HG03565 (cell line): ENCODE measurements around the gene RCSD1.
"Not testable (repeated sequence)": the region's sequence is repeated elsewhere in the genome, so short reads cannot be mapped to it uniquely, and the experiment has no call there.

Source experiments
- ATAC-seq: cut with Tn5 transposase; IDR thresholded peaks from one replicate; pipeline ENCODE4 v1.9.1; 2021; ENCODE audit warnings: mild to moderate bottlenecking, moderate library complexity; ENCODE audit not compliant: unreplicated experiment

RCSD1 gene

GRCh38 chr1:167710836-167711235, 80.8 kb downstream of the RCSD1 start:
- ATAC-seq: no peak

DNA sequence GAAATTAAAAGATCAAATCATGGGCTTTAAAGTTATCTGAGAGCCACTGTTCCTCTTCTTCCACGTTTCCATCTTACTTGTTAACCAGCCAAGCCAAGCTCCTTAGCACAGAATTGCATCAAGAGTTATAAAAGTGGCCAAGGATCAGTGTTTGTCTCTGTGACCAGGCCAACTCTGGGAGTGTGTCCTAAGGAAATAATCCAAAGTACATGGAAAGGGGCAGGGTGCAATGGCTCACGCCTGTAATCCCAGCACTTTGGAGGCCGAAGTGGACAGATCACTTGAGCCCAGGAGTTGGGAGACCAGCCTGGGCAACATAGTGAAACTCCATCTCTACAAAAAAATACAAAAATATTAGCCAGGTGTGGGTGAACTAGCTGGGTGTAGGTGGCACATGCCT, 81.8 kb downstream of the RCSD1 start:
- ATAC-seq: no peak

DNA sequence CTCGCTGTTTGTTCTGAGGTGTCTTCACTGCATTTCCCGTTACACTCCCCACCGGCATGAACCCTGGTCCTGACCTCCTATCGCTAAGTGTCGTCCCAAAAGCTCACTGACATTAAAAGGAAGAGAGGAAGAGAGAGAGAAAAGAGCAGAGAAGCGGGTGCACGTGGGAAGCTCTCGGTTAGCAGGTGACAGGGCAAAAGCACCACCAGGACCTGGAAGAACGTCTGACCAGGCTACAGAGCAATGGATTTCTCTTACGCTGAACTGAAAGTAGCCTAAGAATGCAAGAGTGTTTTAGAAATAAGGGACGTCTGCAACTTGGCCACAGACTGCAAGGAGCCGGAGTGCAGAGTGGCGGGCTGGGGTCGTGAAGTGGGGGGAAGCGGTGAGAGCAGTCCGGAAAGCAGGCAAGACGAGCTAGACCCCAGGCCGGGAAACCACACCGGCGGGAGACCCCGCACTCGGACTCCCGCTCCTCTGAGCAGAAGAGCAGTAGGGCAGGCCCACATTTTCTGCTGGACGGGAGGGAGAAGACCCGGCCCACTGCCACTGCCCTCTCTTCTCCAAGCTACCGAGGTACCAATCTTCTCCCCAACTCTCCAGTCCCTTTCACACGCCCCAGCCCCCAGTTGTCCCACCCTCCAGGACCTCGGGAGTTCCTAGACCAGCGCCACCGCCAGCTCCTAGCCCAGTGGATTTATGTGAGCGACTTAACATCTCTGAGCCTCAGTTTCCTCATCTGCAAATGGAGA, 83.5 kb downstream of the RCSD1 start:
- ATAC-seq: no peak

DNA sequence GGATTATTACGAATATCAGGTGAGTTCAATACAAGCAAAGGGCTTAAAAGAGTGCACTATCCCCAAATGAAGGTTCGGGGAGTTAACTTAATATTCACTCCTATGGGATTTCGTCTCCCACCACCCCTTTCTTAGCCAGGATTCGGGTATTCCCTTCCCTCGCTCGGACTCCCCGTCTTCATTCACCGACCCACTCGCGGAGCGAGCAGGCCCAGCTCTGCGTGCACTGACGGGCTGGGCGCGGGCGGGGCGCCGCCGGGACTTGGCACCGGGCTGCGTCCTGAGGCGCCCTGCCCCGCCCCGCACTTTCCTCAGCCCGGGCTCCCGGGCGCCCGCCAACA, 84.0 kb downstream of the RCSD1 start:
- no peak for ATAC-seq

DNA sequence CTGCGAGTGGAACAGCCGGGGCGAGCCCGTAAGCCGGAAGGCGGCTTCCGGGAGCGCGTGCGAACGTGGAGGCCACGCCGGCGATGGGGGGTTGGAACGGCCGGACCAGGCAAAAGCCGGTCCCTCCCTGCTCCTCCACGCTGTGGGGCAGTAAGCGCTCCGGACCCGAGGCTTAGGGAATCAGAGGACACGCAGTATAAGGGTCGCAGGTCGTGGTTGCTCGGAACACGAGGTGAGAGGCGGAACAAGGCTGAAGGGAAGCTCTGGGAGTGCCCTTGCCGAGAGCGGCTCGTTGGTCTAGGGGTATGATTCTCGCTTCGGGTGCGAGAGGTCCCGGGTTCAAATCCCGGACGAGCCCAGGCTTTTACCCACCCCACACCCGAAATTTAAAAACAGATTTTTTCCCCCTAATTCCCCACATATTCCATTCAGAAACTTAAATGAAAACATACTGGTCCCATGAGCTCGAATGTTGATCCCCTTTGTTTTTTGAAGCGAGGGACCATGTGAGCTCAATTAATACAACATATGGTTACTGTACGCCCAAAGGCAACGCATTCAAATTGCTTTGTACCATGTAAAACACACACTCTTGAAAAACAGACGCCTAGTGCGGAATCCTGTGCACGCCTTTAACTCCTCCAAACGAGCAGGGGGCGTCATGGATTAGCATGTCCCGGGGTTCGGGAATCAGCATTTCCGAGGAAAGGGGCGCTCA, 84.6 kb downstream of the RCSD1 start:
- ATAC-seq: peak; percentile 33

DNA sequence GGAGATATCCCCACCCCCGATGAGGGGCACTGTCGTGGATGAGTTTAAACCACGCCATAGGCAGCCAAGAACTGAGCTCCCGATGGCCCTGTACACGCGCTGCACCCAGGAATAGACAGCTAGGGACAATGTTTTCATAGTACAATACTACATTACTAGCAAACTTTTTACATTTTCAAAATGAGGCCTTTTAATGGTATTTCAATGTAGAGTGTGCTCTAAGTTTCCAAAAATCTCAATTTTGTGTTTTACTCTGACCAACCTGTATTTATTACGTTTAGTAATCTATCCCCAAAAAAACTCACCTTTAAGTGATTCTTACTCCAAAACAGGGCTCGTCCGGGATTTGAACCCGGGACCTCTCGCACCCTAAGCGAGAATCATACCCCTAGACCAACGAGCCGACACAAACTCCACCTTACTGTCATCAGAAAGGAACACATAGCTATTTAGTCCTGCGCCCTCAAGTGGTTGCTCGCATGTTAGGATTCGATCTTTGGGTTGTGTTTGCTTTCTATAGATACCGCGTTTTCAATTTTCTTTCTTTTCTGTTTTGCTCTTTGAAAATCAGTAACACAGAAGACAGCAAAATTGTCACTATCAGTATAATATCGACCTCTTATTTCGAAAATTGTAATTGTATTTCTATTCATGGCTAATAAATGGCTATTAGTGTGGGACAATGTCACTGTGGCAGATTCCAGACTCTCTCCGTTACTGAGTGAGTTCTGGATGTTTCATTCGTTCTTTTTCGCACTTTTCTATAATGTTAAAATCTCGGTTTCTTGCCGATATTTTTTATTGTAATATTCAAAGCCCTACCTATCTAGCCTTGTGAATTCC, 85.3 kb downstream of the RCSD1 start:
- peak; percentile 42 for ATAC-seq

- no peak for ATAC-seq
These were observed 85.9 kb downstream of the RCSD1 start for GRCh38 chr1:167716000-167716271.

- ATAC-seq: no peak
These were observed 87.3 kb downstream of the RCSD1 start for GRCh38 chr1:167717351-167717750.

DNA sequence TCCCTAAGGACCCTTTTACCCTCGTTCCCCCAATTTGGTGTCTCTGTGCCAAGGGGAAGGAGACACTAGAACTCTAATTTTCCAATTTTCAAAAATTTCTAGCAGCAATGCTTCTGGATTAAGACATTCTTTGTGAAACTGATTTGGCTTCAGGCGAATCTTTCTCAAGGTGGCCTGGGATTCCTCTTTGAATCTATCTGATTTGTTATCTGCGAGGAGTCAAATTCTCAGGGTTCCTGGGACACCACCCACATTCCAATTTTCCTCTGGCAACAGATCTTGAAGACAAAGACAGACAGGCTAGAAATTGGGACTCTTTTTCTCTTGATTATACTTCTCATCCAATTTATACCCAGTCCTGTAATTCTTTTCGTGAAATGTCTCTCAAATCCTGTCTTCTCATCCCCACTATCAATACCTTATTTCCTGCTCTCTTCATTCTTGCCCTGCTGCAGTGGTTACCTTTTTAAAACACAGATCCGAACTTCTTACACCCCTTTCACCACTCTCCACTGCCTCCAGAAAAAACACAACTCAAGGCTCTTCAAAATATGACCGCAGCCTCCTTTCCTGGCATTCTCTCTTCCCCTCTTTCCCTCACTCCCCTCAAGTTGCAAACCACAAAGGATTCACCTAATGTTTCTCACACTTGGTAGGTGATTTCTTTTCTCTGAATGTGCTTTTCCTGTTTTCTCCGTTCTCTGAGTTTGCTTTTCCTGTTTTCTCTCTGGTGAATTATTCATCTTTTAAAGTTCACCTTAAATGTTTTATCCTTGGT, 89.1 kb downstream of the RCSD1 start:
- no peak for ATAC-seq

DNA sequence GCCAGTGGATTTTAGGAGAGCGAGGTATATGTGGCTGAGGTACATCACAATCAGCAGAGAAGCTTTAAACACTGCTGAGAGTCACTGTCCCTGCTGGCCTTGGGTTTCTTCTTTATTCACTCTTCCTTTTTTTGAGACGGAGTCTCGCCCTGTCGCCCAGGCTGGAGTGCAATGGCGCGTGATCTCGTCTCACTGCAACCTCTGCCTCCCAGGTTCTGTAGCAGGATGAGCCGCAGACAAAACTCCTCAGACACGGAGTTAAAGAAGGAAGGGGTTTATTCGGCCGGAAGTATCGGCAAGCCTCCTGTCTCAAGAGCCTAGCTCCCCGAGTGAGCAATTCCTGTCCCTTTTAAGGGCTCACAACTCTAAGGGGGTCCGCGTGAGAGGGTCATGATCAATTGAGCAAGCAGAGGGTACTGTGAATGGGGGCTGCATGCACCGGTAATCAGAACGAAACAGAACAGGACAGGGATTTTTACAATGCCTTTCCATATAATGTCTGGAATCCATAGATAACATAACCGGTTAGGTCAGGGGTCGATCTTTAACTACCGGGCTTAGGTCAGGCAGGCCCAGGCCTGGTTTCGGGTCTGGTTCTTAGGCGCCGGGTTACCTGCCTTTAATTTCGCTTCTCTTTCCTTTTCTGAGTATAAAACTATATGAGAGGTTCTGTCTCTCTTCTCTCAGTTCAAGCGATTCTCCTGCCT, 89.8 kb downstream of the RCSD1 start:
- not testable (repeated sequence) for ATAC-seq

- no peak for ATAC-seq
These were observed 91.1 kb downstream of the RCSD1 start for GRCh38 chr1:167720965-167721616.

DNA sequence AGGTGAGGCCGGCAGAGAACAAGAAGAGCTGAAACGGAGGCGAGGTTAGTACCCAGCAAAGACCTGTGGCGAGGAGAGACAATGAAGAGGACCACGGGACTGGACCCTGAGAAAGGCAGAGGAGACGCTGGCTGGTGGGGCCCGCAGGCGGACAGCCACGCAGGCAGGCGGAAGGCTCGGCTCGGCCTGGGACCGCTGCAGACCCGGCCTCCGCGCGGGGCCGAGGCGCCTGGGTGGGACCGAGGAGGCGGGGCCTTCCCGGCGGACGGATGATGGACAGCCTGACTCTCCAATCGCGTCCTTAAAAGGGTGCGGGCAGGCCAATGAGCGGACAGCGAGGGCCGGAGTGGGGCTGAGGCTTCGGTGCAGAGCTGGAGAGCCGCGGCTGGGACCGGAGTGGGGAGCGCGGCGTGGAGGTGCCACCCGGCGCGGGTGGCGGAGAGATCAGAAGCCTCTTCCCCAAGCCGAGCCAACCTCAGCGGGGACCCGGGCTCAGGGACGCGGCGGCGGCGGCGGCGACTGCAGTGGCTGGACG, 91.7 kb downstream of the RCSD1 start, which contains the start of gene MPZL1:
TSS of gene MPZL1 (plus strand) at position 366 of the 535 bp plus-strand sequence. CDS start 170 bp downstream, outside the sequence.
- peak; percentile 87 for ATAC-seq

DNA sequence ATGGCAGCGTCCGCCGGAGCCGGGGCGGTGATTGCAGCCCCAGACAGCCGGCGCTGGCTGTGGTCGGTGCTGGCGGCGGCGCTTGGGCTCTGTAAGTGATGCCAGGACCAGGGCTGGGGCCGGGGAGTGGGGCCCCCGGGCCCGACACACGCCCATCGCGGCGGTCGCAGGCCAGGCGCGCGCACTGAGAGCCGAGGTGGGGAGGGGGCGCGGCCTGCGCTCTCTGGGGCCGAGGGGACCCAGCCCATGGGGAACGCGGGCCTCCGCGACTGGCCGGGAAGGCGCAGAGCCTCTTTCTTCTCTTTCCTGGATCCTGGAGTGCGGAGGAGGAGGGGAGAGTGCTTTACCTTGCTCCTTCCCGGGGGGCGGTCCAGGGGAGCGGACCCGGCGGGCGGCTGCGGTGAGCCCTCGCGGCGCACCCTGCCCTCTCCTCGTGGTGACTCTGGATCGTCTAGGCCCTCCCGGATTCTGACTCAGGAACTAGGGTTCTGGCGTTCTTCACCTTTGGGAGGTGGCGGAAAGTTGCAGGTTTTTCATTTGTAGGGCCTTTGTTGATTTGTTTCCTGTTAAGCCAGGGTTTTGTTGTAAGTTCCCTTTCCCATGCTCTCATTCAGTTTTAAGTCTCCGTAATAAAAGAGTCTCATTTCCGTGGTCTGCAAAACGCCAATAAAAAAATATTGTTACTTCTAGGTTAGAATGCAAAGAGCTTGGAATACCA, 92.3 kb downstream of the RCSD1 start:
- peak; percentile 20 for ATAC-seq

- no peak for ATAC-seq
These were observed 92.8 kb downstream of the RCSD1 start for GRCh38 chr1:167722870-167723251.

- ATAC-seq: no peak
These were observed 93.8 kb downstream of the RCSD1 start for GRCh38 chr1:167723707-167724323.

DNA sequence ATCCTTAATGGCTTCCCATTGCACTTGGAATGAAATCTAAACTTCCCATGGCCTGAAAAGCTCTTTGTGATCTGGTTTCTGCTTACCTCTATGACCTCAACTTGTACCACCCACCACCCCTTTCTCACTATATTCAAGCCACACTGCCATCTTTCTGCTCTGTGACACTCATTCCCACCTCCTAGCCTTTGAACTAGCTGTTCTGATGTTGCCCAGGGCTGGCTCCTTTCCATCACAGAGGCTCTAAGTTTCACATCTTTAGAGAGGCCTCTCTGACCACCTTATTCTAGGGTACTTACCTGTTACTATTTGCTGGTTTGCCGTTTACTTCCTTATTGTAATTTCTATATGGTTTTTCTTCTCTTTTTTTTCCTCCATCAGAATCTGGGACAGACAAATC, 96.0 kb downstream of the RCSD1 start:
- no peak for ATAC-seq

GRCh38 chr1:167728818-167729410, 98.9 kb downstream of the RCSD1 start:
- no peak for ATAC-seq

- ATAC-seq: no peak
These were observed 104.2 kb downstream of the RCSD1 start for GRCh38 chr1:167734227-167734626.
